HG03432 (cell line): ENCODE results near the gene ZFP57.
"Not testable (repeated sequence)": the region's sequence is repeated elsewhere in the genome, so short reads cannot be mapped to it uniquely, and the experiment has no call there.

Experiments used
- ATAC-seq: cut with Tn5 transposase; IDR thresholded peaks from one replicate; pipeline ENCODE4 v1.9.1; 2021; ENCODE audit warnings: mild to moderate bottlenecking, moderate library complexity; ENCODE audit not compliant: unreplicated experiment

The ZFP57 gene

GRCh38 chr6:29696147-29697125, 15.5 kb upstream of the ZFP57 start:
- ATAC-seq: no peak

GRCh38 chr6:29694637-29695036, 13.7 kb upstream of the ZFP57 start:
- no peak for ATAC-seq

GRCh38 chr6:29685718-29686326, 4.9 kb upstream of the ZFP57 start:
- ATAC-seq: no peak

GRCh38 chr6:29681811-29682210, 859 bp upstream of the ZFP57 start:
- no peak for ATAC-seq

- no peak for ATAC-seq
These were observed 536 bp downstream of the ZFP57 start for GRCh38 chr6:29680416-29680815.

- no peak for ATAC-seq
These were observed 990 bp downstream of the ZFP57 start for GRCh38 chr6:29679962-29680361.

- no peak for ATAC-seq
These were observed 2.8 kb downstream of the ZFP57 start for GRCh38 chr6:29678114-29678513.

- no peak for ATAC-seq
These were observed 3.9 kb downstream of the ZFP57 start for GRCh38 chr6:29676981-29677601.

GRCh38 chr6:29675561-29675960, 5.4 kb downstream of the ZFP57 start:
- no peak for ATAC-seq

- no peak for ATAC-seq
These were observed 6.9 kb downstream of the ZFP57 start for GRCh38 chr6:29674008-29674407.

GRCh38 chr6:29673161-29673560, 7.8 kb downstream of the ZFP57 start:
- ATAC-seq: no peak

- not testable (repeated sequence) for ATAC-seq
These were observed 8.8 kb downstream of the ZFP57 start for GRCh38 chr6:29672116-29672515.

GRCh38 chr6:29671026-29671425, 9.9 kb downstream of the ZFP57 start:
- ATAC-seq: no peak

- ATAC-seq: no peak
These were observed 13.8 kb downstream of the ZFP57 start for GRCh38 chr6:29667158-29667557.

- no peak for ATAC-seq
These were observed 14.2 kb downstream of the ZFP57 start for GRCh38 chr6:29666826-29667130.

- no peak for ATAC-seq
These were observed 14.8 kb downstream of the ZFP57 start for GRCh38 chr6:29665942-29666825.

- ATAC-seq: no peak
These were observed 17.5 kb downstream of the ZFP57 start for GRCh38 chr6:29663300-29664042.

GRCh38 chr6:29661502-29662141, 19.3 kb downstream of the ZFP57 start:
- ATAC-seq: not testable (repeated sequence)

GRCh38 chr6:29661071-29661470, 19.9 kb downstream of the ZFP57 start:
- ATAC-seq: no peak

- no peak for ATAC-seq
These were observed 24.2 kb downstream of the ZFP57 start, which contains the start of gene MOG for GRCh38 chr6:29656798-29657197. TSS of gene MOG (plus strand) at chr6:29657092. CDS start at chr6:29657210, 118 bp downstream.
